ENCODE measurements around the gene SYNE1. TPM values are rescaled to one million over a fixed set of nuclear protein-coding genes. Genes with fewer than 3 reads are reported as not detected.
"Not testable (repeated sequence)": the region's sequence is repeated elsewhere in the genome, so short reads cannot be mapped to it uniquely, and the experiment has no call there.

Gene SYNE1
- total RNA-seq, 1 experiment from 2014 or later: 0.85 TPM

DNA sequence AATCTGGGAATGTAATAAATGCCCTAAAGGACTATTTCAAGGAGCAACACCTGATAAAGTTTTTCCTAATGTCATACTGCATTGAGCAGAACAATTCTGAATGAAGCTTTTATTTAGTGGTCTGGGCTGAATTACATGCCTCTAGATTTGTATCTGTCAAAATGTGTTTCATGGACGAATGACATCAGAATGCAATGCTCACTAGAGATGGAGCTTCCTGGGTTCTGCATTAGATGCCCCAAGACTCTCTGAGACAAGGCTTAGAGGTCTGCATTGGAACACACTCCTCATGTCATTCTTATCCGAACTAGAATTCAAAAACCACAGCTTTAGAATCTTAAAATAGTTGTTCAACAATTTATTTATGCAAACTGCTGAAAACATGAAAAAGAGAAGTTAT is 62.0 kb downstream of the SYNE1 start:
- DNase-seq (ENCODE audit: low spot score): peak; percentile 72
- in situ Hi-C loops (cut with HindIII; ENCODE audit: low sequenced_read_pairs): no loop called here

- no peak for DNase-seq (ENCODE audit: low spot score)
- in situ Hi-C loops (cut with HindIII; ENCODE audit: low sequenced_read_pairs): no loop called here
These were observed 63.4 kb downstream of the SYNE1 start for GRCh38 chr6:152573762-152574161.

- in situ Hi-C loops (cut with HindIII; ENCODE audit: low sequenced_read_pairs): no loop called here
- no peak for DNase-seq (ENCODE audit: low spot score)
These were observed 64.6 kb downstream of the SYNE1 start for GRCh38 chr6:152572338-152573088.

GRCh38 chr6:152571943-152572337 is 65.2 kb downstream of the SYNE1 start:
- no peak for DNase-seq (ENCODE audit: low spot score)
- in situ Hi-C loops (cut with HindIII; ENCODE audit: low sequenced_read_pairs): no loop called here

- in situ Hi-C loops (cut with HindIII; ENCODE audit: low sequenced_read_pairs): no loop called here
- DNase-seq (ENCODE audit: low spot score): peak; percentile 58
These were observed 66.1 kb downstream of the SYNE1 start for GRCh38 chr6:152571089-152571488.

DNA sequence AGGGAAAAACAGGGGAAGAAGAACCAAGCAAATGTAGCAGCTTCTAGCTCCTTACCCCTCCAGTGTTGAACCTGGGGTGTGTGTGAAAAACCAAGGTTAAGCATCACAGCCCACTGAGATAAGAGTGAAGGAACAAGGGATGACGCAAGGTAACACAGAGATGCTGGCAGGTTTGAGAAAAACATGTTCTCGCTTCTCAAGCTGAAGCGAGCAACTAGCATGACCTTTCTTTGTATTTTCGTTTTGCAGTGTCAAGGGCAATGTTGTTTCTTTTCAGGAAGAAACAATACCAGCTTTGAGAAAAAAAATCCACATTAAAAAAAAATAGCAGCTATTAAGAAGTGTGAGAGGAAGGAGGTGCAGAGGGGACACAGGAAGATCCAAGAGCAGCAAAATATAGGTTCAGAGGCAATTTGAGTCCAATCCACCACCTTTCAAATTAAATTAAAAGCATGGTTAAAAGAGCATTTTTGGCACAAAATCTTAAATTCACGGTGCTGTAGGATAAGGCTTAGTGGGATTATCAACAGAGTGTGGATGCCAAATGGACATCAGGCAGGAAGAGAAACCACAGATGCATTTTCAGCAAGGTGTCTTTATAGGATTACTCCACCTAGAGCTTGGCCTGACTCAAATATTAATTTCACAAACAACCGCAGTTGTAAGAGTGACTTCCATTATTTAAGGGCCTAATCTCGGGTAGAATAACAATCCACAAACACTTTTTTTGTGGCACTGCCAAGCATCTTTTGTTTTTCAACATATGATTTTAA is 70.9 kb downstream of the SYNE1 start:
- in situ Hi-C loops (cut with HindIII; ENCODE audit: low sequenced_read_pairs): no loop called here
- peak; percentile 96 for DNase-seq (ENCODE audit: low spot score)

DNA sequence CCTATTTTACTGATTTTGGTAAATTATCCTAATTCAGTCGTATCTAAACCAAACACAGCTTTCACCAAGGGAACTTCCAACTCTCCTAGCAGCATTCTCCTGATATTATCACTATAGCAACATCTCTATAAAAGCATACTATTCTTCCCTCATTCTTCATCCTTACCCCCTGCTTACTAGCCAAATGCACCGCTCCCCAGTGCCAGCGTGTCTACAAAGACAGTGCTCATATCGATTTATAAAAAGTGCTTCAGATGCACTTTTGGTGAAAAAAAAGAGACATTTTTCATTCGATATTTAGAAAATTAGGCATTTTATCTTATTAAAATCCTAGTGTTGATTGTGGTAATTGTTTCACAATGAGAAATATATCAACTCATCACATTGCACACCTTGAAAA is 74.0 kb downstream of the SYNE1 start:
- peak; percentile 83 for DNase-seq (ENCODE audit: low spot score)
- in situ Hi-C loops (cut with HindIII; ENCODE audit: low sequenced_read_pairs): no loop called here

- in situ Hi-C loops (cut with HindIII; ENCODE audit: low sequenced_read_pairs); DNase-seq (ENCODE audit: low spot score): not testable (repeated sequence)
These were observed 78.4 kb downstream of the SYNE1 start for GRCh38 chr6:152558798-152559197.

- no peak for DNase-seq (ENCODE audit: low spot score)
- in situ Hi-C loops (cut with HindIII; ENCODE audit: low sequenced_read_pairs): no loop called here
These were observed 79.7 kb downstream of the SYNE1 start for GRCh38 chr6:152557502-152557901.

DNA sequence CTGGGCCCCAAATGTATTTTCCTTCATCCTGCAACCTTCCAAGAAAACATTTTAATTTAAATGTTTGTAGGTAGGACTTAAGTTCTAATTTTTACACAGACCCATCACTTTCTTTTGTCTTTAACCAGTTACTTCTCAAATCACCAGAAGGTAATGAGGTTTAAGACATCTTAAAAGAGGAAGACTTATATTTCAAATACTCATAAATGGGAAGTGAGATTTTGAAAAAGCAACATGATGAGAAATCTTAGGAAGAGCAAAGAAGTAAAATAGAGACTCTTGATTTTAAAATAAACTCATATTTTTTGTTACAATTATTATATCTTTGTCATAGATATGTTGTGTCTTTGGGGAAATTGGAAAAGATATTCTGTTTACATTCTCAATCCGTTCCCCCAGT is 82.3 kb downstream of the SYNE1 start:
- in situ Hi-C loops (cut with HindIII; ENCODE audit: low sequenced_read_pairs): no loop called here
- no peak for DNase-seq (ENCODE audit: low spot score)

DNA sequence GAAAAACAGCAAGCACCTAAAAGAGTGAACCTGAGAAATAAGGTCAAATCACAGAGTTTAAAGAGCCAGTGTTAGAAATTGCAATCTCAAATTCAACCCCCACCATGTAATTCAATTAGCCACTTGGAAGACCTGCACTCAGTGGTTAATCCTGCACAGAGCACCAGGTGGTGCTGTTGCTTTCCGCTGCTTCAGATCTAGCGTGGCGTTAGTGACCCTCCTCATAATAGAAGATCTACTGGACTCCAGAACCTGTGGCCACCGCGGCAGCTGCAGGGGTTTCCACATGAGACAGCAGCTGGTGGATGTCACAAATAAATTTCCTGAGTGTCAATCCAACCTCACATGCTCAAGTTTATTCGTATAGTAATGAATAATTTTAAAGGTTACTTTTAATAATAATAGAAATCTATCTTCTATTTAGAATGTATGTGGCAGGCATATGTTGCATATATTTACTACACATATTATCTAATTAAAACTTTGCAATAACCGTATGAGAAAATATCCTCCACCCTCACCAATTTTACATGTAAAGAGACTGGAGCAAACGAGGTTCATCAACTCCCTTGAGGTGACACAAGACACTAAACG is 84.4 kb downstream of the SYNE1 start:
- DNase-seq (ENCODE audit: low spot score): peak; percentile 86

DNA sequence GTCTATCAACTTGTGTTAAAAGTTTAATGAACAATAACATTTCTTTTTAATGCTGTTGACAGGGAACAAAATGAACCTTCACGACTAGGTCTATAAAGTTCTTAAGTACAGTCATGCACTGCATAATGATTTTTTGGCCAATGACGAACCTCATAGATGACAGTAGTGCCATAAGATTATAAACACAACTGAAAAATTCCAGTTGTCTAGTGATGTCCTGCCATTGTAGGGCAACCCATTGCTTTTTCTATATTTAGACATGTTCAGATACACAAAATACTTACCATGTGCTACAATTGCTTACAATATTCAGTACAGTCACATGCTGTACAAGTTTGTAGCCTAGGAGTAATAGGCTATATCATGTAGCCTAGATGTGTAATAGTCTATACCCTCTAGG is 93.6 kb downstream of the SYNE1 start:
- no peak for DNase-seq (ENCODE audit: low spot score)
- in situ Hi-C loops (cut with HindIII; ENCODE audit: low sequenced_read_pairs): no loop called here

More for the DNA sequence above, 84.4 kb downstream of the SYNE1 start:
- in situ Hi-C loops (cut with HindIII; ENCODE audit: low sequenced_read_pairs): no loop called here

DNA sequence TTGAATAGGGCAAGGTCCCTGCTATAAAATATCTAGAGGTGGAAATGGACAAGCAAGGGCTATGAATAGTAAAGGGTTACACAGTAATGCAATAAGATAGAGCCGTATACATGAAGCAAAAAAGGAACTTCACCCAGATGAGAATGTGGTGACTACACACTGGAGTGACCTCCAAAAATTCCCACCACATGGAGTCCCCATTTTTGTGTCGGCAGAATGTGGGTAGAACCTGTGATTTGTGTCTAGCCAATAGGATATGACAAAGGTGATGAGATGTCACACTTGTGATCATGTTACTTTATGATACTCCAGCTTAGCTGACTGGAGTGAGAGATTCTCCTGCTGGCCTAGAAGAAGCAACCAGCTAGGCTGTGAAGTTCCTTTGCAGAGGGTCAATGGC is 96.8 kb downstream of the SYNE1 start:
- DNase-seq (ENCODE audit: low spot score): no peak
- in situ Hi-C loops (cut with HindIII; ENCODE audit: low sequenced_read_pairs): no loop called here

DNA sequence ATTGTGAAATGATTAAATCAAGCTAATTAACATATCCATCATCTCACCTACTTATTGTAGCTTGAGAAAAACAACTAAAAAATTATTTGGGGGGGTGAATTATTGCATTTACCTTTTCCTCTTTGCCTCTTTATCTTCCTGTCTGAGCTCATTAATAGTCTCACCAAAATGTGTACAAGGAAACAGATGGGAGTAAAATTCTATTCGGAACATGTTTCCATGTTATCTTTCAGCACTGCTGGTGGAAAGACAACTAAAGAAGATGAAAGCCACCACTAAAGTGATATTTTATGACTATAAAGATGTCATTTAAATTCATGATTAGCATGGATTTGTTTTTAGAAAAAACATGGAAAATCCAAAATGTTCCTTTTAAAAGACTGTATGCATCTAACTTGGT is 102.6 kb downstream of the SYNE1 start:
- in situ Hi-C loops (cut with HindIII; ENCODE audit: low sequenced_read_pairs): no loop called here
- DNase-seq (ENCODE audit: low spot score): peak; percentile 65

DNA sequence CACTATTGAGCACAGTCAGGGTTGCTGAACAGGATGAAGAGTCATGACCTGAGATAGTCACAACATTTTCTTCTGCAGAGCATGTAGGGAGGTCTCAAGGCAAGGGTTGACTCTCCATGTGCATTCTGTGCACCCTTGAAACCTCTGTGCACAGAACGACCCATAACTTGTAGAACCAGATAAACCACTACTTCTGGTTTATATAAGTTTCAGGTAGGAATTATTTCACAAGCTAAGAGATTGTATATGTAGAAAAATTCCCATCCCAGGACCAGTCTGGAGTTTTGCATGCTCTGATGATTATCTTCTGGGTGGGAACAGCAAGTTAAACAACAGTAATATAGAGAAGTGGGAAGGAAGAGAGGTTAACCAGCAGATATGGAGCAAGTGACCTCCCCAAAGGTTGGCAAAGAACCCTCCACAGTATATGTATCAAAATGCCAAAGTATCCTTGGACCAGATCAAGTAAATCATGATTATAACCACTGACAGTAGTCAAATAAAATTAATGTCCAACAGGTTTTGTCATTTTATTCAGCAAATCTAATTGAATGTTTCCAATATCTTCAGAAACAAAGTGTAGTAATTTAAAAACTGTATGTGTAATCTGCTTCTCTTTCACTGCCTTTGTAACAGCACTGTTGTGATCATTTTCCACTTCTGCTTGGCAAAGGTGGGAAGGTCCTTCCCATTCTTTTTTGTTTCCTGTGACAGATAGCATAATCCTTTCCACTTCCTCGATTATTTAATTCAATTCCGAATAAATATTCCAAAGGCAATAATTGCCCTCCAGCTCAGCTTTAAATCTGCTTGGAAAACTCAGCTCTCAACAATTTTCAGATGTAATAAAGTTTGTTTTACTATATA is 104.4 kb downstream of the SYNE1 start:
- no peak for DNase-seq (ENCODE audit: low spot score)
- in situ Hi-C loops (cut with HindIII; ENCODE audit: low sequenced_read_pairs): no loop called here

DNA sequence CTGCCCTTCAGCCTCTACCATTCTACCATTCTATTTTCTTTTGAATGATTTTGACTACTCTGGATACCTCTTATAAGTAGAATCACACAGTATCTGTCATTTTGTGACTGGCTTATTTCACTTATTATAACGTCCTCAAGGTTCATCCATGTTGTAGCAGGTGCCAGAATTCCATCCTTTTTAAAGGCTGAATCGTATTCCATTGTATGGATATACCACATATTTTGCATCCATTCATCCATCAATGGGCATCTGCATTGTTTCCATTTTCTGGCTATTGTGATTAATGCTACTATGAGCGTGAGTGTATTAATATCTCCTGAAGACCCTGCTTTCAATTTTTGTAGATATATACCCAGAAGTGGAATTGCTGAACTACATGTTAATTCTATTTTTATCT is 105.5 kb downstream of the SYNE1 start:
- DNase-seq (ENCODE audit: low spot score): no peak
- in situ Hi-C loops (cut with HindIII; ENCODE audit: low sequenced_read_pairs): no loop called here

- DNase-seq (ENCODE audit: low spot score): no peak
- in situ Hi-C loops (cut with HindIII; ENCODE audit: low sequenced_read_pairs): no loop called here
These were observed 107.8 kb downstream of the SYNE1 start for GRCh38 chr6:152529369-152529768.

DNA sequence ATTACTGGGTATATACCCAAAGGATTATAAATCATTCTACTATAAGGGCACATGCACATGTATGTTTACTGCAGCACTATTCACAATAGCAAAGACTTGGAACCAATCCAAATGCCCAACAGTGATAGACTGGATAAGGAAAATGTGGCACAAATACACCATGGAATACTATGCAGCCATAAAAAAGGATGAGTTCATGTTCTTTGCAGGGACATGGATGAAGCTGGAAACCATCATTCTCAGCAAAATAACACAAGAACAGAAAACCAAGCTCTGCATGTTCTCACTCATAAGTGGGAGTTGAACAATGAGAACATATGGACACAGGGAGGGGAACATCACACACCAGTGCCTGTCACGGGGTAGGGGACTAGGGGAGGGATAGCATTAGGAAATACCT is 123.0 kb downstream of the SYNE1 start:
- in situ Hi-C loops (cut with HindIII; ENCODE audit: low sequenced_read_pairs); DNase-seq (ENCODE audit: low spot score): not testable (repeated sequence)

DNA sequence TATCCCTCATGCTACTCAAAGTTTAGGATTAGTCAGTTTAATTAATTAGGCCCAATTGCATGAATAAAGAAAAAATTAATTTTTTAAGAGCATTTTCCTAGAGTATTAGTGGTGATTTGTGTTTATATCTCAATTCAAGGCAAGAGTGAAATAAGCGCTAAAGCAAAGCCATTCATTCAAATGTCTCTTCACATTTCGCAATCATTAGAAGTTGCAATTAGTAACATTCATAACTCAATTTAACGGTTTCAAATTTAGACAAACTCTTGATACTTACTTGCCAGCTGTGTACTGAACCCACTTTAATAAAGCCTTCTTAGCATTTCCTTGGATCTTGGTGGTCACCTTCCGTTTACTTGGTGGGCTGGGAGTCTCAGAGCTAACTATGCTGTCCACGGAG is 127.2 kb downstream of the SYNE1 start:
- in situ Hi-C loops (cut with HindIII; ENCODE audit: low sequenced_read_pairs): no loop called here
- no peak for DNase-seq (ENCODE audit: low spot score)

All from G401 (cell line).